HCT116 (cell line): ENCODE data around the gene PLCD3. TPM values are rescaled to one million over a fixed set of nuclear protein-coding genes. Genes with fewer than 3 reads are reported as not detected.

Source experiments
- ATAC-seq: fragments of 200-7000 bp; cut with Tn5 transposase; 2 replicates; pipeline ENCODE4 v1.9.1; 2020; ENCODE audit warnings: mild to moderate bottlenecking, moderate library complexity
- BruUV-seq: library from RNA; stranded (reverse); fragments of 400-500 nt; replicated peaks from 2 replicates; lab custom pipeline; 2021; lab: Mats Ljungman, UMichigan
- CTCF ChIA-PET: fragments of 300-600 bp; sonication (Branson Sonifier 250); formaldehyde crosslinking; loops from one replicate; lab custom pipeline; 2021; ENCODE audit warnings: antibody characterized with exemption; lab: Charles Lee
- POLR2A ChIA-PET: fragments of 300-600, 350-600 bp; sonication (Branson Sonifier 250); formaldehyde crosslinking; loops from one replicate; lab custom pipeline; 2021; ENCODE audit warnings: antibody characterized with exemption; lab: Charles Lee
- RAD21 ChIA-PET, 2 experiments: fragments of 300-600 bp; sonication (Branson Sonifier 250); formaldehyde crosslinking; loops; one replicate each; lab custom pipeline; 2023; ENCODE audit warnings: low total read pairs in 2 of 2; ENCODE audit not compliant: uncharacterized antibody in 2 of 2, unreplicated experiment in 2 of 2, low non-redundant PET in 1 of 2; lab: Charles Lee
- DNase-seq: peaks from one replicate; pipeline ENCODE4 v3.0.0-alpha.2; 2010; ENCODE audit warnings: low read depth, low spot score
- H2AFZ ChIP-seq: fragments of 200-600 bp; shearing (Covaris generic), sonication (generic); 2 replicates; pipeline ENCODE4 v1.6.1; 2017; ENCODE audit warnings: low read depth, mixed run types, mixed read lengths, antibody characterized with exemption, low read length; ENCODE audit not compliant: poor library complexity, severe bottlenecking
- H3K27ac ChIP-seq: 2 replicates; pipeline ENCODE4 v1.5.1; 2012; ENCODE audit warnings: low read depth, low read length
- H3K27me3 ChIP-seq: fragments of 200-600 bp; sonication (generic); 2 replicates; pipeline ENCODE4 v1.6.1; 2016; ENCODE audit warnings: mixed run types, low read length, mixed read lengths; ENCODE audit not compliant: insufficient read depth
- H3K36me3 ChIP-seq, 2 experiments: fragments of 200-500 bp in 1 of 2; fragments of 200-600 bp in 1 of 2; sonication (Bioruptor generic) in 1 of 2; sonication (generic) in 1 of 2; 2 replicates each; pipeline versions ENCODE4 v1.5.1 to v1.6.1; 2014 to 2016; ENCODE audit warnings: low read length in 2 of 2, inconsistent platforms in 1 of 2, mixed read lengths in 1 of 2, mixed run types in 1 of 2; ENCODE audit not compliant: insufficient read depth in 2 of 2, control insufficient read depth in 1 of 2
- H3K4me1 ChIP-seq, 2 experiments: fragments of 200-600 bp in 1 of 2; sonication (generic) in 1 of 2; 2 replicates each; pipeline versions ENCODE4 v1.5.1 to v1.6.1; 2012 to 2017; ENCODE audit warnings: low read length in 2 of 2, inconsistent platforms in 1 of 2, mild to moderate bottlenecking in 1 of 2, mixed read lengths in 1 of 2, mixed run types in 1 of 2, moderate library complexity in 1 of 2; ENCODE audit not compliant: insufficient read depth in 2 of 2, control insufficient read depth in 1 of 2
- H3K4me2 ChIP-seq: fragments of 200-600 bp; sonication (generic); 2 replicates; pipeline ENCODE4 v1.6.1; 2017; ENCODE audit warnings: mixed run types, low read length, mixed read lengths
- H3K4me3 ChIP-seq, 2 experiments: fragments of 200-600 bp in 1 of 2; sonication (generic) in 1 of 2; replicated peaks in 1 of 2; 2 replicates each; pipeline ENCODE4 v1.5.1; 2011 to 2016; ENCODE audit warnings: low read length in 2 of 2, control low read depth in 1 of 2, low read depth in 1 of 2, mild to moderate bottlenecking in 1 of 2, mixed read lengths in 1 of 2, mixed run types in 1 of 2
- H3K79me2 ChIP-seq: fragments of 200-600 bp; sonication (generic); 2 replicates; pipeline ENCODE4 v1.6.1; 2017; ENCODE audit warnings: mild to moderate bottlenecking, mixed run types, low read length, moderate library complexity, mixed read lengths; ENCODE audit not compliant: insufficient read depth
- H3K9ac ChIP-seq: fragments of 200-600 bp; sonication (generic); 2 replicates; pipeline ENCODE4 v1.6.1; 2016; ENCODE audit warnings: low read length, mixed read lengths
- H3K9me2 ChIP-seq: fragments of 200-600 bp; sonication (generic), shearing (Covaris generic); 2 replicates; pipeline ENCODE4 v1.6.1; 2017; ENCODE audit warnings: mixed run types, mild to moderate bottlenecking, moderate library complexity; ENCODE audit not compliant: insufficient read depth
- H3K9me3 ChIP-seq, 2 experiments: fragments of 200-500 bp in 1 of 2; fragments of 200-600 bp in 1 of 2; sonication (Bioruptor generic) in 1 of 2; sonication (generic) in 1 of 2; 2 replicates each; pipeline ENCODE4 v1.6.1; 2014 to 2017; ENCODE audit warnings: low read length in 2 of 2, mixed read lengths in 2 of 2, inconsistent platforms in 1 of 2, low read depth in 1 of 2, mild to moderate bottlenecking in 1 of 2, mixed run types in 1 of 2, moderate library complexity in 1 of 2; ENCODE audit not compliant: control insufficient read depth in 1 of 2, insufficient read depth in 1 of 2
- H4K20me1 ChIP-seq: fragments of 200-600 bp; sonication (generic), shearing (Covaris generic); 2 replicates; pipeline ENCODE4 v1.6.1; 2017; ENCODE audit warnings: mixed run types, mild to moderate bottlenecking, moderate library complexity; ENCODE audit not compliant: insufficient read depth
- CTCF ChIP-seq, 3 experiments: fragments of 200-600 bp in 1 of 3; sonication (generic) in 1 of 3; IDR thresholded peaks in 2 of 3; conservative IDR thresholded peaks in 1 of 3; 2 replicates each; pipeline ENCODE4 v1.5.1; 2012 to 2017; ENCODE audit warnings: low read depth in 2 of 3, low read length in 2 of 3, antibody characterized with exemption in 1 of 3, borderline replicate concordance in 1 of 3, control low read depth in 1 of 3, mild to moderate bottlenecking in 1 of 3, mixed read lengths in 1 of 3, mixed run types in 1 of 3, moderate library complexity in 1 of 3; ENCODE audit not compliant: insufficient read depth in 1 of 3
- EGR1 ChIP-seq: IDR thresholded peaks from 2 replicates; pipeline ENCODE4 v1.6.1; 2012; ENCODE audit warnings: low read depth
- JUND ChIP-seq: IDR thresholded peaks from 2 replicates; pipeline ENCODE4 v1.6.1; 2012
- REST ChIP-seq: IDR thresholded peaks from 2 replicates; pipeline ENCODE4 v1.6.1; 2012; ENCODE audit warnings: low read depth
- SIN3A ChIP-seq: IDR thresholded peaks from 2 replicates; pipeline ENCODE4 v1.6.1; 2012; ENCODE audit warnings: low read depth
- SRF ChIP-seq: IDR thresholded peaks from 2 replicates; pipeline ENCODE4 v1.6.1; 2012; ENCODE audit warnings: low read depth
- TCF7L2 ChIP-seq: IDR thresholded peaks from 2 replicates; pipeline ENCODE4 v1.7.0; 2011; ENCODE audit warnings: borderline replicate concordance, inconsistent platforms; ENCODE audit not compliant: insufficient read depth, insufficient read length; ENCODE audit errors: extremely low read depth
- YY1 ChIP-seq: IDR thresholded peaks from 2 replicates; pipeline ENCODE4 v1.6.1; 2011; ENCODE audit warnings: low read length, low read depth, moderate library complexity, mild to moderate bottlenecking; ENCODE audit not compliant: insufficient replicate concordance; ENCODE audit errors: extremely low read depth
- intact Hi-C: fragments of 100-400 bp; cut with micrococcal nuclease; formaldehyde crosslinking; loops from 2 replicates; pipeline ENCODE4 v1.10.0; 2022
- total RNA-seq: library from RNA; stranded (reverse); gene quantifications from one replicate; pipeline ENCODE4 v1.2.1, GENCODE V29; 2021; ENCODE audit not compliant: unreplicated experiment

Gene PLCD3
- total RNA-seq, 1 experiment from 2014 or later = 197 TPM

DNA sequence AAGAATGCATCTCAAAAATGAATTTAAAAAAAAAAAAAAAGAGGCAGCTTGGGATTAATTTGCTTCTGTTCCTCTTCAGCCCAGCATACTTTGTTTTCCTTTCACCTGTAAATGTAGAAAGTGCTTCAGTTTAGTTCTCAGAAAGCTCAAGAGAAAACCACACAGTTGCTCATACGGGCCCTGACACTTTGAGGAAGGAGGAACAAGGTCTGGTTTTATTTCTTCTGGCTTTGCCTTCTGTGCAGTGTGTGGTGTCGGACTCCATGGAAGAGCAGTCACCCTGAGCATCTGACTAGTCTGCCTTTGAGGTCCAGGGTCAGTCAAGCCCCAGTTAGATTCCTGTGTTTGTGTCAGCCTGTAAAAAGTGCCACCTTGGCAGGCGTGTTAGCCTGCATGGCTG, 43.6 kb downstream of the PLCD3 start:
- TF ChIP-seq JUND (no peak), SRF (no peak), EGR1 (no peak), CTCF (IDR thresholded peaks at IDR 0.05 in 2 of 3, conservative IDR thresholded peaks at IDR 0.05 in 1 of 3; ENCODE audit: borderline replicate concordance in 1 of 3, insufficient read depth in 1 of 3, low read depth in 2 of 3, low read length in 2 of 3) (no peak), REST (no peak), YY1 (no peak), SIN3A (no peak), TCF7L2 (no peak)
- Histone ChIP-seq H3K27ac (no peak overlapping the region), H3K4me2 (no peak overlapping the region), H3K36me3 (peaks cover 55 to 59% of the 10 kb centered on the region in 2 experiments), H3K9ac (no peak overlapping the region), H3K27me3 (no peaks in the 10 kb centered on the region), H4K20me1 (peaks cover 4% of the 10 kb centered on the region; the same call in 1 of the 2 replicates), H2AFZ (no peak overlapping the region), H3K4me1 (peaks cover 3 to 24% of the 10 kb centered on the region in 2 experiments), H3K9me2 (no peaks in the 10 kb centered on the region), H3K9me3 (no peaks in the 10 kb centered on the region), H3K4me3 (no peak overlapping the region), H3K79me2 (peaks cover 22% of the 10 kb centered on the region)
- ChIA-PET RAD21 (interaction anchor here in 1 of 2 experiments (0.6 kb wide), 1 partner anchor 130 kb away, joined by 4 read pairs; no protein-coding TSS in a partner anchor), POLR2A (no interaction called here), CTCF (no interaction called here)
- intact Hi-C loops = loop anchor here (2.0 kb wide), 1 partner anchor 20 kb away; no protein-coding TSS in a partner anchor
- DNase-seq (no peak), ATAC-seq (no peak)
- BruUV-seq = TSS peak; percentile 27
